Embryonic facial prominence (tissue), 1 donor: ENCODE results near the gene AURKB.
"Not testable (repeated sequence)": the region's sequence is repeated elsewhere in the genome, so short reads cannot be mapped to it uniquely, and the experiment has no call there.

Experiments
- DNase-seq: peaks from one replicate; pipeline ENCODE4 v3.0.0-alpha.2; 2016; ENCODE audit errors: extremely low spot score

AURKB gene

DNA sequence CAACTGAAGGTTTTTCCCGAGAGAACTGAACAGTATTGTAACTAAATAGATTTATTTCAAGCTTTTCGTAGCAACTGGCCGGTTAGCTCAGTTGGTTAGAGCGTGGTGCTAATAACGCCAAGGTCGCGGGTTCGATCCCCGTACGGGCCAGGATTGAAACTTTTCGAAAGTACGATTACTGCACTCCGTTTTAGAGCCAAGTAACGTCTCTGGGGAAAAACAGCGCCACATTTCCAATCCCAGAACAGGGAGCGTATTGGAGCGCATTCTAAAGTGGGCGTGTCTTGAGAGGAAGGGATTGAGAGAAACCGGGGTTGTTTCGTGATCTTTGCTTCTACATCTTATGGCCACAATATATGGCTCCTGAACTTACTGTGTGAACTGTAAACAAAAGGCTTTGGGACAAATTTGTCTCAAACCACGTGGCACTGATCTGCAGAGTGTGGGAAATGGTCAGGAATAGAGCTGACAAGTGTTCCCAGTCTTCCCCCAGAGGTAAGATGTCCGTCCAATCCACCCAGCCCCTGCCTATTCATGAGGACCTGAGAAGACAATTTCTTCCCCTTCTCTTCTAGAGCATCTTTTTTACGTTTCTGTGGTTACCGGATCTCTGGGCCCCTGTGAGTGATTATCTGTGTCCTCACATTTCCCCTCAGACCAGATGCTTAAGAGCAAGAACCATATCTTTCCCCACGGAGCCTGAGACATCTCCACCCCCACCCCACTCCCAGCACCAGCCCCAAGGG lies 22.7 kb downstream of the AURKB start:
- peak; percentile 89 for DNase-seq

DNA sequence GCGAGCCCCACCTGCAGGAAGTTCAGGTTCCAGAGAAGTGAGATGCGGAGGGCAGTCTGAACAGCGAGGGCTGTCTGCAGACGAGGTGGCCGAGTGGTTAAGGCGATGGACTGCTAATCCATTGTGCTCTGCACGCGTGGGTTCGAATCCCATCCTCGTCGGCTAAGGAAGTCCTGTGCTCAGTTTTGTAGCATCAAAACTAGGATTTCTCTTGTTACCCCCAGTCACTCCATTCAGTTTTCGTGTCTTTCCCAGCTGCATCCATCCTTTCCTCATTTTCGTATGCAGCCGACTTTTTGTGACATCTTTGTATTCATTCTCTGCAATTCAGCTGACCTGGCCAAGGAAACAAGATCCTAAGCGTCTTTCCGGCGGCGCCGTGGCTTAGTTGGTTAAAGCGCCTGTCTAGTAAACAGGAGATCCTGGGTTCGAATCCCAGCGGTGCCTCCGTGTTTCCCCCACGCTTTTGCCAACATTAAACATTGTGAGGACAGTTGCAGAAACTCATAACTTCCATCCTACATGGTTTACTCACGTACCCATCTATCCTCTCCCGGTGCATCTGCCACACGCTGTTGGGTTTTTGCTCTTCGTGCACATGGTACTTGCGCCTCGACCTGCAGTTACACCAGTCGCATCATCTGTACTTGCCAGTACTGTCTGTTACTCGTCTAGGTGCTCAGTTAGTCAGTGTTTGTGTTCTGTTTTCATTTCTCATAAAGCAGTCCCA lies 23.4 kb downstream of the AURKB start:
- DNase-seq: peak; percentile 93

DNA sequence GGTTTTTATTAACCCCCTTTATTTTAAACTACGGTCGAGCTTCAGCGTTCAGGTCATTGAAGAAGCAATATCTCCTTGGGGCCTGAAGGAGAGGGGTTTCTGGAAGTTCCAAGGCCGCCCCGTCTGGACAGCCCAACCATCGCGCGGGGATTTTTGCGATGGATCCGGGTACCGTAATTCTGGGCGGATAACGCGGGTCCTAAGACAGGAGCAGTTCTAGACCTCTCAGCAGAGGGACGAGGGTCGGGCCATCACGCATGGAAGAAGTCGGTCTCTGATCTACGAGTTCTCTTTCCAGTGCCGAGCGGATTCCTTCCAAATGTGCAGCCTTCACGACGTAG lies 24.0 kb downstream of the AURKB start:
- no peak for DNase-seq

DNA sequence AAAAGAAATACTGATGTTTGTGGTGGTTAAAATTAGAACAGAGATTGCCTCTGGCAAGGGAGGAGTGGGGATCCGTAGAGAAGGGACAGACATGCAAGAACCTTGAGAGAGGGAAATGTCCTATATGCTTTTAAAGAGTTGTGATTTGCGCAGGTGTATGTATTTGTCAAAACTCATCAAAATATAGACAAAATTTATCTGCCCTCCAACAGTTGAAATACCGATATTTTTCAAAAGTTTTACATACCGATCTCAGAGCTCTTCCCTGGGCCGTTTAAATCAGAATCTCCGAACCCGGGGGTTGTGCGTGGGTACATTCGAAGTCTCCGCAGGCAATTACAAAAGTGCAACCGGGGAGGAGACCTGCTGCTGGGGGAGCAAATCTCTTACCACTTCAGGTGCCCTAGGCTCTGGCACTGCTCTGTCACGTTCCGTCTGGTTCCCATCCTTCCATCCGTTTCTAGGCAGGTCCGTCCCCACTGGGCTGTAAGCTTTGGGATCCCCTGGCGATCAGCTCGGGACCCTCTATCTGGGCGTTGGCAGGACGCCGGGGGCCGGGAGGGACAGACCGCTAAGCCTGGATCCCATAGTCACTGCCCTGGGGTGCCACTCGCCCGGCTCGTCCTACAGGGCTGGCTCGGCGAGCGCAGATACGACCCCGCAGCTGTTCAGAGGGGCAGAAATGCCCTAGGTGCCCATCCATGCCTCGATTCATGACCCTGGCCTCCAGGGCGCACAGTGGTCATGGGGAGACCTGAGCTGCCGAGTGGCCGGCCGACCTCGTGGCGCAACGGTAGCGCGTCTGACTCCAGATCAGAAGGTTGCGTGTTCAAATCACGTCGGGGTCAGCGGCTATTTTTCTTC lies 24.6 kb downstream of the AURKB start:
- peak; percentile 53 for DNase-seq

DNA sequence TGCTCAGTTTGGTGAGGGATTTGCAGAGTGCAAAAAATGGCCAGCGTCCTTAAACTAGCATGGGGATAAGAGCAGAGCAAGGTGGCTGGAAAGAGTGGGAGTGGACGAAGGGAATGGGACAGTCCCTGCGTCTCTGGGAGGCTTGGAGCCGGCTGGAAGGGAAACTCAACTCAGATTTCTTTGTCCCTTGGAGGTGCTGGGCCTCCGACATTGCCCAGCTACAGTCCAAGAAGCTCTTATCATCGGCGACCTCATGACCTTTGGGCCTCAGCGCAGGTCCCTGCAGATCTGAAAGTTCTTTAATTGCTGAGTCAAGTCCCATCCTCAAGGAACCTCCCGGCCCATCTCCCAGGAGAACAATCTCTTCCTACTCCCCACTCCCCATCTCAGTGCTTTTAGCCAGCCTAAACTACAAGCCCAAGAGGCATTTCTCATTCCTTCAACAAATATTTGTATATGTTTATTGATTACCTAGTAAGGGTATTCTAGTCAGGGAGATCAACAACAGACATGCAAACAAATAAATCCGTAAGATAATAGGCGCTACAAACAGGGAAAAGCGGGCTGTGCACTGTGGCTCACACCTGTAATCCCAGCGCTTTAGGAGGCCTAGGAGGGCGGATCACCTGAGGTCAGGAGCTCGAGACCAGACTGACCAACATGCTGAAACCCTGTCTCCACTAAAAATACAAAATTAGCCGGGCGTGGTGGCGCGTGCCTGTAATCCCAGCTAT lies 33.2 kb downstream of the AURKB start:
- no peak for DNase-seq

DNA sequence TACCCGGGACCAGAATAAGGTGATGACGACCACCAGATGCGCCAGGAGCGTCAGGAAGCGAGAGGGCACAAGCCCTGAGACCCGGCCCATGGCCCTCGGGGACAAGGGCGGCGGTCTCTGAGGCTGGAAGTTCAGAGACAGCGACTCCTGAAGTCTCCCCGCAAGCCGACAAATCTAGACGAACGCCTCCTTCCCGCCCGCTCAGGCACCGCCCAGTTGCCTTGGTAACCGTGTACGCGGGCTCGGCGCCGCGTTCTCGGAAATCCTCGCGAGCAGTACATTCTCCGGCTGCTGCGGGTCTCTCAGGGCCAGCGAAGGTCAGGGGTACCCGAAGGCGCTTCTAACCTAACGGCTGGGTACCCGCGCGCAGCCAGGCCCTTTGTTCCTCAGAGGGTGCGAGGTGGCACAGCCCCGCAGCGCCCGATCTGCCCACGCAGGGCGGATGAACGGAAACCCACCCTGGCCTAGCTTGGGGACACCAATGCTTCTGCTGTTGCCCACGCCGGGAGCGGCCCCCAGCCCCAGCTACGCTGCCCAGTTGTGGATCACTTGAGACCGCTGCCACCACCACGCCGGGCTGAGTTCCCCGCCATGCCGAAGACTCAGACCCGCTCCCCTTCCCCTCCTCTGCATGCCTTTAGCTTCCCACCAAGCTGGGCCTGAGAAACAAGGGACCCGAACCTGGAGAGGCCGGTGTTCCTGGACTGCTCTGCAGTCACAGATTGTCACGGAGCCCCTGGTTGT lies 34.0 kb downstream of the AURKB start, which contains the start of gene TMEM107:
TMEM107 (minus strand) TSS at position 184 of the 744 bp plus-strand sequence; CDS start at position 90, 94 bp downstream.
- peak; percentile 85 for DNase-seq

DNA sequence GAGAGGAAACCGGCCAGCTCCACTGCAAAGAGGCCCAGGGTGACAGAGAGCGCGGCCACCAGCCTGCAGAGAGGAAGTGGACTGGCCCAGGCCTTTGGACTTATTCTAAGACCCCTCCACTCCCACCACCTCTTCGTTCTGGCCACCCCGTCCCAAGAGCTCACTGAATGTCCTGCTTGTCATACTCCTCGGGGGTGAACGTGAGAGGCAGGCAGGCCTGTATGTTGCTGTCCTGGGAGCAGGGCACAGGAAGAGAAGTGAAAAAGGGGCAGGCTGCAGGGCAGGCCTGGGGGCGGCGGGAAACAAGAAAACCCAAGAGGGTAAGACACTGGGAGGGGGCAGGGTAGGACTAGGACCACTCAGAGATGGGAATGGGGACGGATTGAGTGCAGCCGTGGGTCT lies 34.6 kb downstream of the AURKB start:
- DNase-seq: no peak

DNA sequence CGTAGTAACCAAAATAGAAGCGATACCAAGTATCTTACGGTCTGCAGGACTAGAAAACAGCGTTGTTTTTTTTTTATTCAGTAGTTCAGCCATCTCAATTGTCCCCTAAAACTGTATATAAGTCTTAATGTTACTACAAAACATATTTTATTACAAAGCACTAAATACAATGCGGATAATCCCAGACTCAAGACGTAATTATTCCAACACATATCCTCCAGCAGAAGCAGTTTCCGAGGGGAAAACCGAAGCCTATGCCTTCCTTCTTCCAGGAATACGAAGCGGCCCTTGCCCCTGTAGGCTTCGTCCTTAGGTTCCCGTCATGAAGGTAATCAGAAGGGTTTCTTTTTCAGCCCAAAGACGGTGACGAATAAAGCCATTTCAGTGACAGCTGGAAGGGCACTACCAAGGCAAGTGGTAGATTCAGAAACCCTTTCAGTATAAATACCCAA lies 36.5 kb downstream of the AURKB start:
- DNase-seq: no peak

DNA sequence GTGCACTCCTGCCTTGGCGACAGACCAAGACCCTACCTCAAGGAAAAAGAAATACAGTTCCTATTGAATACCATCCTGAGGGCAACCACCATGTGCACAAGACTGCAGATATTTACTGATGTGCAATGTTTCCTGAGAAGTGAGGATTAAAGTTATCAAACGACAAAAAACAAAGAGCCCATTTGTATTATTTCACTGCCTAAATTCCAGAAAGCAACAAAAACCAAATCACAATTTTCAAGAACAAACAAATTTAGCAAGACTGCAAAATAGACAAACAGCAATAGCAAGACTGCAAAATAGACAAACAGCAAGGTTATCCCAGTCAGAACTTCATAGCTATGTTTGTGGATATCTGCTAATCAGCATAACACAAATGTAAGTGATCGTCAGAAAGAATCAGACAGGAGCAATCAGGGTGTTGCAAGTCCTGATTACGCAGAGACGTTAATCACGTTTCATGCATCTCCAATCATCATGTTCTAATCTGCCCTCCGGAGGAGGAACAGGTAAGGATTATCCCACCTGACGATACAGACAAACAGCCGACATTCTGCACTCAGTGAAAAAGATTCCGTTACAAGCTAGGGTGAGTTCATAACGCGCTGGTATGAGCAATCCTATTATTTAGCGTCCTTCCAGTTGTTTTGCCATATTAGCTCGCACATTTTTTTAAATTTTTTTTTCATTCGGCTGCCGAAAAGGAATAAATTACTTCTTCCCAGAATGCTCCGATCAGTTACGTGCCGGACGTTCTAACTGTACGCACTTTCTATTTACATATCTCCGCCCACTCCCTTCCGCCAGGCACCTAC lies 37.1 kb downstream of the AURKB start:
- peak; percentile 96 for DNase-seq

DNA sequence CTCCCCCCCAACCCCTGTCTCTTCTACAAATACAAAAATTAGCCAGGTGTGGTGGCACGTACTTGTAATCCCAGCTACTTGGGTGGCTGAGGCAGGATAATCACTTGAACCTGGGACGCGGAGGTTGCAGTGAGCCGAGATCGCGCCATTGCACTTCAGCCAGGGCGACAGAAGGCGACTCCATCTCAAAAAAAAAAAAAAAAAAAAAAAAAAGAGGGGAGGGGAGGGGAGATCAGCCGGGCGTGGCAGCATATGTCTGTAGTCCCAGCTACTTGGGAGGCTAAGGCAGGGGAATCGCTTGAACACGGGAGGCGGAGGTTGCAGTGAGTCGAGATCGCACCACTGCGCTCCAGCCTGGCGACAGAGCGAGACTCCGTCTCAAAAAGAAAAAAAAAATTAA lies 40.2 kb downstream of the AURKB start:
- not testable (repeated sequence) for DNase-seq

DNA sequence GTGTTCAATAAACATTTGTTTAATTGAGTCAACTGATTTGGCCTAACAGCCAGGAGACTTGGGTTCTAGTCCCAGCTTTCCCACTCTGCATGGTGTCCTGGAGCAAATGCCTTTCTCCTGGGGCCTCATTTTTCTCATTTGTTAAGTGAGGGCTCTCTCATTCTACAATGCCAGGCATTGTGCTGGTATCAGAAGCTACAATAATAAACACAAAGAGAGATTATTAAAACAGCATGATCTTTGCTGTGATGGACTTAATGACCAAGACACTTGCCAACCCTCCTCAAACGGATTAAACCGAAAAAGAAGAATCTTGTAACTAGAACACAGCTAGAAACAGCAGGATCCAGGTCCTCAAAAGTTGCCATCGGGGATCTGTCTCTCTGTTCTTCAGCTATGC lies 42.8 kb downstream of the AURKB start:
- no peak for DNase-seq

DNA sequence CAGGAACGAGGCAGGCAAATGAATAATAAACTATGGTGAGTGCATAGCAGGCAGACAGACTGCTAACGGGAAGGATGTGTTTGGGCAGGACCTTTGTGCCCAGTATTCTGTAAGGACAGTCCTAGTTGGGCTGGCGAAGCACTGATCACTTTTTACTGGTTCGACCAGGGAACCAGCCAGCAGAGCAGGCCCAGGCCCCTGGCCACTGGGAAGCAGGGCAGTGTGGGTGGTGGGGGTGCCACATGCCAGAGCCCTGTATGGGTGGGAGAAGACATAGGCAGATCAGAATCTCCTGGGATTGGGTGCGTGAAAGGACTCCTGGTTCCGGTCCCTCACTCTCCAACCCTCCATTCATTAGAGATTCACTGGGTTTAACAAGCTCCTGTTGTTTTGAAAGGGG lies 43.6 kb downstream of the AURKB start:
- DNase-seq: no peak

DNA sequence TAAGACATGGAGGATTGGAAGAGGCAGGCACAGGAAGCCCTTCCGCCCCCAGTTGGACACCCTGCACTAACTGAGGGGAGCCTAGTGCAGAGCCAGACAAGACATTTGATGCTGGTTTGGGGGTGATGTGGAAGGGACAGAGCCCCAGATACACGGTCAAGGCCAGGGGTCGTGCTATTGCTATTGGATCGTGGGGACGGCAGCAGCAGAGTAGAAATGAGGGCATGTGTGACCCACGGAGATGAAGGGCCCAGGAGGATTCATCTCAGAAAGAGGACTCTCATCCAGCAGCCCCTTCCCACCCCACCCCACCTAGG lies 45.6 kb downstream of the AURKB start:
- no peak for DNase-seq

DNA sequence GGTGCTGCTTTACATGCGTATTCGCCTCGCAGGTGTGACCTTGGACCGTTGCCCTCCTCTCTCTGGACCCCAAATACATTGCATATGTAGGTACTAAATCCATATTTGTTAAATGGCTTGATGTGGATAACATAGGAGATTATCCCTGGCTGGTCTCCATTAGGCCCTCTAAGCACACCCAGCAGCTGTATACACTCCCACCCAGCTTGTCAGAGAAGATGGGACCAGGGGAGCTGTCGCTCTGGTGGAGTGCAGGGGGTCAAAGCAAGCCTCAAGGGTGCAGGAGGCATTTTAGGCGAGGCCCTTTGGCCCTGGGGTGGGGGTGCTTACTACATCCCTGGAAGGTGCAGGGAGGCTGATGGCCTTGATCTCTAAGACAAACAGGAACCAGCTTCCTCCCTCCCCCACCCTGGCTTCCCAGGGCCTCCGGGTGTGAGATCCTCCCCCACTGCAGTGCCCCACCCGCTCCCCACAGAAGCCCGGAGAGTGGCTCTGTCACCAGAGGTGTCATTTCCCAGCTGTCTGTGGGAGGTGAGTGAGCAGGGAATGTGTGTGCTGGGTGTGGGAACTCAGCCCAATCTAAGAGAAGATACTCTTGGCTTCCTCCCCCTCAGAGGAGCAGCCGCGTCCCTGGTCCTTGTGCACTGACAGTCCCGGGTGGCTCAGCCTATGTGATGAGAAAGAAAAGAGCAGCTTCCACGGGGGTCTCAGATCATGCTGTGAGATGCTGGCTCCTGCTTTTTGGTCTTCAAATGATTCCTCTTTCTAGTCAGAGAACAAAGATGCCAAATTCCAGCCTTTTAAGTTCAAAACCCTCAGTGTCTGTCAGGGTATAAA lies 46.2 kb downstream of the AURKB start:
- DNase-seq: no peak

DNA sequence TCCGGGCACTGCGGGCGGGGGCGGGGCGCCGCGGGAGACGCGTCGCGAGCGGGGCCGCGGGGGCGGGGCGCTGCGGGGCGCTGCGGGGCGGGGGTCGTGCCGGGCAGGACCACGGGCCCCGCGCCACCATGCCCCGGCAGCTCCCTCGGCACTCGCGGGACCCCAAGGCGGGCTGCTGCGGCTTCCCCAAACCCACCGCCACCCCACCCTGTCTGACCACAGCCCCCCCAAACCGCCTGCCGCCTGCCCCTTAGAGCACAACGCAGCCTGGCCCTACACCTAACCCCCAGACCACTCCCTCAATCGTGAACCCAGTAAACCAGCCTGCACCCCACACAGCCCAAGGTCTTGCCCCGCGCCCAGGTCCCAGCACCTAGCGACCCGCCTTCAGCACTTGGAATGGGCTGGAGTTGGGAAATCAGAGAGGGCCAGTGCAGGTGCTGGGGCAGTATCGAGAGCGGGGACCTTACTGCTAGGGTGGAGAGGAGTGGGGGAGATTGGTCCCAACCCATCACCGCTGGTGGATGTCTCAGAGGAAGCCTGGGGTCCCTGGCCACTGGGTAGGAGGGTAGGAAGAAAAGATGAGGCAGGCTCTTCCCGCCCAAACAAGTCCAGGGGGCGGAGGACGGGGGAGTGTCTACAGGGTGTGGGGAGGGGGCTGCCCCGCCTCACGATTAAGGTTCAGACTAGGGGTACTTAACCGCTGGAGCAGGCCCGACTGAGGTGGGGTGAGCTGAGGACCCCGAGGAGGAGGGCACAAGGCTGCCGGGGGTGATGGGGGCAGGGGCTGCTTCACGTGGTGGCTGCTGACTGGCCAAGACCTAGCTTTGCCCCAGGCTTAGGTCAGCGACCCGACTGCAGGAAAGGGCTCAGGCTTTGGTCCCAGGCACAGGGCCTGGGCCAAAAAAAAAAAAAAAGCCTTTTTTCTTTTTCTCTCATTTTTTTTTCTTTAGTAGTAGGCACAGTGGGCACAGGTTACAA lies 47.1 kb downstream of the AURKB start:
- DNase-seq: no peak

DNA sequence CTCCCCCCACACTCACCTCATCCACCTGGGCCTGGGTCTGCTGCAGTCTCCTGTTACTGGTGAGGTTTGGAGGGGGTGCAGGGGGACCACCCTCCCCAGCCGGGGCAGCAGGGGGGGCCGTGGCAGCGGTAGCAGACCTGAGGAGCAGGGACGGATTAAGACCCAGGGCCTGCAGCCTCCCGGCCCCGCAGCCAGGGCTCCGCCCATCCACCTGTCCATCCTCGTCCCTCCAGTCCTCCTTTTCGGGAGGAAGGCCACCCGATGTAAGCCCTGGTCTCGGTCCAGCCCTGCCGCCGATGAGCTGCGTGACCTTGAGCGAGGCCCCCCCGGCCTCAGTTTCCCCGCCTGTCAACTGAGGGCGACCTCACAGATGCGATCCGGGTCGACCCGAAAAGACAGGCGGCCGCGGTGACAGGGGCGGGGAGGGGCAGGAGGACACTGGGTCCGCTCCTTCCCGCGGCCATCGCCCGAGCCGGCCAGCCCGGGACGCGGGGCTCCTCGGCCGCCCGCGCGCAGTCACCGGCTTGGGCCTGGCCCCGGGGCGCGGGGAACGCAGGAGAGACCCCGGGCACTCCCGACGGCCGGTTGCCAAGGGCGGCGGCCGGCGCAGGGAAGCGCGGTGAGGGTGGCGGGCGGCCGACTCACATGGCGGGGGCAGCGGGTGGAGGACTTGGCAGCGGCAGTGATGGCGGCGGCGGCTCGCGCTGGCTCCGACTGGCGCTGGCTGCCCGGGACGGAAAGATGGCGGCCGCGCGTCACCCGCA lies 48.0 kb downstream of the AURKB start, which contains the start of gene VAMP2:
VAMP2 (minus strand) TSS at position 716 of the 764 bp plus-strand sequence; CDS start at position 647, 69 bp downstream.
- no peak for DNase-seq
